Measurements from ENCODE around the gene RASSF3. TPM values are rescaled to one million over a fixed set of nuclear protein-coding genes. Genes with fewer than 3 reads are reported as not detected.

RASSF3 gene
- total and polyA plus RNA-seq, 10 of the 15 experiments (the other 5 are each of a cell fraction or from before 2014, with no cell fraction given), result 6.9 to 62.4 (median 30.3) TPM

DNA sequence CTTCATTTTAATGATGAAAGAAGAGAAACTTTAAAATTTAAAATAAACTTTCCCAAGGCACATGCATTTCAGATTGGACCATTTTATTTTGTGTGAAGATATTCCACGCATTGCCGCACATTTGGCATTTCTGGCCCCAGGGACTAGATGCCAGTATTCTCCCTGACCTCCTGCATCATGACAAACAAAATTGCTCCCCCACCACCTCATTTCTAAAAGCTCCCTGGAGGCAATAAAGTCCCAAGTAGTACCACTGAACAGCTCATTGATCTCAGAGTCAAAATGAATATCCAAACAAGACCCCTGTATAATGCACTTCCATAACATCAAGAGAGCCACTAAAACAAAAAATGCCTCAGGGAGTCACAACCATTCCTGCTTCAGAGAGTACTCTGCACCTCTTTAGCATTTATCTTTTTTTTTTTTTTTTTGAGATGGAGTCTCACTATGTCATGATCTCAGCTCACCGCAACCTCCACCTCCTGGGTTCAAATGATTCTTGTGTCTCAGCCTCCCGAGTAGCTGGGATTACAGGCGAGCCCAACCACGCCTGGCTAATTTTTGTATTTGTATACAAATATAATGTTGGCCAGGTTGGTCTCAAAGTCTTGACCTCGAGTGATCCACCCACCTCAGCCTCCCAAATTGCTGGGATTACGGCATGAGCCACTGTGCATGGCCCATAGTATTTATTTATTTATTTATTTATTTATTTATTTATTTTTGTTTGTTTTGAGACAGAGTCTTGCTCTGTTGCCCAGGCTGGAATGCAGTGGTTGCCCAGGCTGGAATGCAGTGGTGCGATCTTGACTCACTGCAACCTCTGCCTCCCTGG is 48.8 kb upstream of the RASSF3 start:
- RAD21 ChIA-PET (ENCODE audit: unreplicated experiment), result interaction anchor here (0.7 to 1.6 kb wide), 2 partner anchors 12 to 73 kb away, joined by 4 read pairs; no protein-coding TSS in a partner anchor
- intact Hi-C loops (cut with micrococcal nuclease; ENCODE audit: unreplicated experiment), result no loop called here
- H3K4me1 ChIP-seq (ENCODE audit: control insufficient read depth, insufficient read depth, low read length), result no peaks in the 10 kb centered on the region
- H3K27me3 ChIP-seq (replicated peaks in 1 of 2; ENCODE audit: control insufficient read depth in 2 of 2, insufficient read depth in 2 of 2, low read length in 1 of 2), result no peaks in the 10 kb centered on the region
- no peaks in the 10 kb centered on the region for H3K79me2 ChIP-seq (ENCODE audit: control insufficient read depth, insufficient read depth, low read length)
- DNase-seq (ENCODE audit: low read depth, low spot score) (no peak), FAIRE-seq (no peak), ATAC-seq (no peak)
- SMC1A ChIA-PET (ENCODE audit: uncharacterized antibody, unreplicated experiment), result interaction anchor here (0.7 to 1.4 kb wide), 4 partner anchors 12 to 14 kb away, joined by 3 to 6 read pairs (median 4); no protein-coding TSS in a partner anchor
- no peak overlapping the region for H3K4me2 ChIP-seq (ENCODE audit: control insufficient read depth, insufficient read depth)
- TF ChIP-seq FOS (IDR thresholded peaks at IDR 0.05; ENCODE audit: borderline replicate concordance, extremely low read depth, insufficient read length) (no peak), POU2F2 (IDR thresholded peaks at IDR 0.05; ENCODE audit: borderline replicate concordance, low read depth, low read length) (no peak), RB1 (IDR thresholded peaks at IDR 0.05; ENCODE audit: borderline replicate concordance) (no peak), CBX5 (IDR thresholded peaks at IDR 0.05; ENCODE audit: low read depth) (no peak), STAT1 (conservative IDR thresholded peaks at IDR 0.05) (no peak), POLR2A (IDR thresholded peaks at IDR 0.05; ENCODE audit: low read depth, low read length) (no peak), ZNF384 (IDR thresholded peaks at IDR 0.05; ENCODE audit: borderline replicate concordance, low read depth, low read length) (no peak), WRNIP1 (IDR thresholded peaks at IDR 0.05; ENCODE audit: borderline replicate concordance, low read depth, low read length) (no peak), ZNF217 (IDR thresholded peaks at IDR 0.05) (no peak), KLF5 (IDR thresholded peaks at IDR 0.05; ENCODE audit: partially characterized antibody) (no peak), MYB (IDR thresholded peaks at IDR 0.05; ENCODE audit: borderline replicate concordance, low read depth, low read length) (no peak), NFYB (IDR thresholded peaks at IDR 0.05; ENCODE audit: insufficient read depth, low read depth, low read length) (no peak), SUZ12 (IDR thresholded peaks at IDR 0.05; ENCODE audit: unreplicated experiment) (no peak)
- TF ChIP-seq, protein P1, sequence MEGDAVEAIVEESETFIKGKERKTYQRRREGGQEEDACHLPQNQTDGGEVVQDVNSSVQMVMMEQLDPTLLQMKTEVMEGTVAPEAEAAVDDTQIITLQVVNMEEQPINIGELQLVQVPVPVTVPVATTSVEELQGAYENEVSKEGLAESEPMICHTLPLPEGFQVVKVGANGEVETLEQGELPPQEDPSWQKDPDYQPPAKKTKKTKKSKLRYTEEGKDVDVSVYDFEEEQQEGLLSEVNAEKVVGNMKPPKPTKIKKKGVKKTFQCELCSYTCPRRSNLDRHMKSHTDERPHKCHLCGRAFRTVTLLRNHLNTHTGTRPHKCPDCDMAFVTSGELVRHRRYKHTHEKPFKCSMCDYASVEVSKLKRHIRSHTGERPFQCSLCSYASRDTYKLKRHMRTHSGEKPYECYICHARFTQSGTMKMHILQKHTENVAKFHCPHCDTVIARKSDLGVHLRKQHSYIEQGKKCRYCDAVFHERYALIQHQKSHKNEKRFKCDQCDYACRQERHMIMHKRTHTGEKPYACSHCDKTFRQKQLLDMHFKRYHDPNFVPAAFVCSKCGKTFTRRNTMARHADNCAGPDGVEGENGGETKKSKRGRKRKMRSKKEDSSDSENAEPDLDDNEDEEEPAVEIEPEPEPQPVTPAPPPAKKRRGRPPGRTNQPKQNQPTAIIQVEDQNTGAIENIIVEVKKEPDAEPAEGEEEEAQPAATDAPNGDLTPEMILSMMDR (IDR thresholded peaks at IDR 0.05 in 2 of 3, conservative IDR thresholded peaks at IDR 0.05 in 1 of 3; ENCODE audit: control insufficient read depth in 2 of 3, extremely low read depth in 1 of 3, insufficient read depth in 1 of 3, low read depth in 3 of 3, low read length in 3 of 3), result no peak
- TF ChIP-seq, protein P2, sequence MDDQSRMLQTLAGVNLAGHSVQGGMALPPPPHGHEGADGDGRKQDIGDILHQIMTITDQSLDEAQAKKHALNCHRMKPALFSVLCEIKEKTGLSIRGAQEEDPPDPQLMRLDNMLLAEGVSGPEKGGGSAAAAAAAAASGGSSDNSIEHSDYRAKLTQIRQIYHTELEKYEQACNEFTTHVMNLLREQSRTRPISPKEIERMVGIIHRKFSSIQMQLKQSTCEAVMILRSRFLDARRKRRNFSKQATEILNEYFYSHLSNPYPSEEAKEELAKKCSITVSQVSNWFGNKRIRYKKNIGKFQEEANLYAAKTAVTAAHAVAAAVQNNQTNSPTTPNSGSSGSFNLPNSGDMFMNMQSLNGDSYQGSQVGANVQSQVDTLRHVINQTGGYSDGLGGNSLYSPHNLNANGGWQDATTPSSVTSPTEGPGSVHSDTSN (IDR thresholded peaks at IDR 0.05; ENCODE audit: insufficient replicate concordance, low read depth, low read length), result no peak
- in situ Hi-C loops (cut with MboI), result no loop called here
- BruUV-seq (replicated peaks), result no TSS peak
- no peaks in the 10 kb centered on the region for H3K9me3 ChIP-seq (replicated peaks; ENCODE audit: control insufficient read depth, insufficient read depth, low read length)
- H3K4me3 ChIP-seq, result no peak overlapping the region
- H4K20me1 ChIP-seq (ENCODE audit: control insufficient read depth, insufficient read depth), result no peaks in the 10 kb centered on the region
- POLR2A ChIA-PET, result no interaction called here
- CTCF ChIA-PET, result interaction anchor here (0.6 to 3.0 kb wide), 6 partner anchors 11 to 139 kb away, joined by 3 to 14 read pairs (median 4); no protein-coding TSS in a partner anchor
- H2AFZ ChIP-seq (ENCODE audit: control insufficient read depth, low read depth, low read length), result no peak overlapping the region
- no peak overlapping the region for H3K9ac ChIP-seq (ENCODE audit: control insufficient read depth, insufficient read depth, low read length)
- no peaks in the 10 kb centered on the region for H3K36me3 ChIP-seq (ENCODE audit: control insufficient read depth in 2 of 2, insufficient read depth in 2 of 2, low read length in 1 of 2)
- H3K27ac ChIP-seq (ENCODE audit: control insufficient read depth, insufficient read depth), result no peak overlapping the region
- WGBS (ENCODE audit: insufficient coverage, insufficient replicate concordance, low lambda C conversion rate, missing lambda C conversion rate), result 59% methylated on average over 9 of the region's 9 CpGs
